H9 (cell line): Measurements from ENCODE around the gene COL17A1. TPM values are rescaled to one million over a fixed set of nuclear protein-coding genes. Genes with fewer than 3 reads are reported as not detected.

Source experiments
- DNase-seq: peaks from one replicate; pipeline ENCODE4 v3.0.0-alpha.2; 2017
- H2AFZ ChIP-seq: one replicate; pipeline ENCODE4 v1.6.1; 2013; ENCODE audit warnings: mild to moderate bottlenecking, low read length, control low read depth, moderate library complexity
- H2AK5ac ChIP-seq: 2 replicates; pipeline ENCODE4 v1.6.1; 2013; ENCODE audit warnings: low read length, control low read depth, mixed read lengths; ENCODE audit not compliant: insufficient read length
- H2BK120ac ChIP-seq: one replicate; pipeline ENCODE4 v1.6.1; 2013; ENCODE audit warnings: low read depth, mild to moderate bottlenecking, low read length, control low read depth, inconsistent platforms; ENCODE audit not compliant: poor library complexity, severe bottlenecking
- H2BK12ac ChIP-seq: 2 replicates; pipeline ENCODE4 v1.6.1; 2013; ENCODE audit warnings: low read length, control low read depth, mixed read lengths, low read depth; ENCODE audit not compliant: insufficient read length
- H2BK15ac ChIP-seq: 2 replicates; pipeline ENCODE4 v1.6.1; 2013; ENCODE audit warnings: low read depth, low read length, control low read depth
- H2BK20ac ChIP-seq: one replicate; pipeline ENCODE4 v1.6.1; 2013; ENCODE audit warnings: low read depth, mild to moderate bottlenecking, low read length, control low read depth, inconsistent platforms; ENCODE audit not compliant: poor library complexity, severe bottlenecking
- H2BK5ac ChIP-seq: 2 replicates; pipeline ENCODE4 v1.6.1; 2013; ENCODE audit warnings: low read length, control low read depth, mixed read lengths; ENCODE audit not compliant: insufficient read length
- H3K14ac ChIP-seq: 2 replicates; pipeline ENCODE4 v1.6.1; 2013; ENCODE audit warnings: low read length, control low read depth; ENCODE audit not compliant: insufficient read depth
- H3K18ac ChIP-seq: 2 replicates; pipeline ENCODE4 v1.6.1; 2013; ENCODE audit warnings: low read depth, mild to moderate bottlenecking, mixed read lengths, low read length, control low read depth; ENCODE audit not compliant: insufficient read length
- H3K23ac ChIP-seq: 2 replicates; pipeline ENCODE4 v1.6.1; 2013; ENCODE audit warnings: low read length, control low read depth, mixed read lengths, low read depth; ENCODE audit not compliant: insufficient read length
- H3K23me2 ChIP-seq: 2 replicates; pipeline ENCODE4 v1.6.1; 2013; ENCODE audit warnings: low read depth, mild to moderate bottlenecking, mixed read lengths, low read length, control low read depth; ENCODE audit not compliant: insufficient read length, poor library complexity, severe bottlenecking
- H3K27ac ChIP-seq: 2 replicates; pipeline ENCODE4 v1.5.1; 2013; ENCODE audit warnings: low read length, control low read depth, mixed read lengths, low read depth; ENCODE audit not compliant: insufficient read length
- H3K27me3 ChIP-seq: 2 replicates; pipeline ENCODE4 v1.6.1; 2013; ENCODE audit warnings: low read length, control low read depth, inconsistent platforms; ENCODE audit not compliant: insufficient read depth
- H3K4ac ChIP-seq: 2 replicates; pipeline ENCODE4 v1.6.1; 2013; ENCODE audit warnings: low read depth, mild to moderate bottlenecking, control low read depth, inconsistent platforms, low read length, moderate library complexity
- H3K4me1 ChIP-seq: 2 replicates; pipeline ENCODE4 v1.6.1; 2013; ENCODE audit warnings: low read length, control low read depth, inconsistent platforms; ENCODE audit not compliant: insufficient read depth
- H3K4me2 ChIP-seq: 2 replicates; pipeline ENCODE4 v1.6.1; 2013; ENCODE audit warnings: low read length, control low read depth, mixed read lengths; ENCODE audit not compliant: insufficient read length, insufficient read depth
- H3K56ac ChIP-seq: 2 replicates; pipeline ENCODE4 v1.6.1; 2013; ENCODE audit warnings: low read depth, mild to moderate bottlenecking, mixed read lengths, low read length, control low read depth; ENCODE audit not compliant: insufficient read length
- H3K79me1 ChIP-seq: 2 replicates; pipeline ENCODE4 v1.6.1; 2013; ENCODE audit warnings: low read depth, mild to moderate bottlenecking, moderate library complexity, low read length, control low read depth, inconsistent platforms; ENCODE audit not compliant: insufficient read depth, poor library complexity, severe bottlenecking
- H3K79me2 ChIP-seq: 2 replicates; pipeline ENCODE4 v1.6.1; 2013; ENCODE audit warnings: low read length, control low read depth, inconsistent platforms; ENCODE audit not compliant: insufficient read depth
- H3K9ac ChIP-seq: 2 replicates; pipeline ENCODE4 v1.6.1; 2013; ENCODE audit warnings: low read length, control low read depth, mixed read lengths; ENCODE audit not compliant: insufficient read length; ENCODE audit errors: extremely low read depth
- H3K9me3 ChIP-seq: one replicate; pipeline ENCODE4 v1.6.1; 2013; ENCODE audit warnings: low read depth, low read length, inconsistent platforms; ENCODE audit not compliant: control insufficient read depth
- H3T11ph ChIP-seq: one replicate; pipeline ENCODE4 v1.6.1; 2013; ENCODE audit warnings: mild to moderate bottlenecking, low read length, control low read depth, inconsistent platforms
- H4K20me1 ChIP-seq: one replicate; pipeline ENCODE4 v1.6.1; 2013; ENCODE audit not compliant: control insufficient read depth, insufficient read length, insufficient read depth
- H4K5ac ChIP-seq: 2 replicates; pipeline ENCODE4 v1.6.1; 2013; ENCODE audit warnings: low read depth, mild to moderate bottlenecking, mixed read lengths, low read length, control low read depth; ENCODE audit not compliant: insufficient read length
- H4K8ac ChIP-seq: replicated peaks from 2 replicates; pipeline ENCODE4 v1.6.1; 2013; ENCODE audit warnings: low read length, control low read depth, mixed read lengths, low read depth; ENCODE audit not compliant: insufficient read length
- H4K91ac ChIP-seq: 2 replicates; pipeline ENCODE4 v1.6.1; 2013; ENCODE audit warnings: low read depth, mild to moderate bottlenecking, moderate library complexity, mixed read lengths, low read length, control low read depth; ENCODE audit not compliant: insufficient read length
- H3K27ac Mint-ChIP-seq, 3 experiments: 2 replicates in 2 of 3; 3 replicates in 1 of 3; pipeline ENCODE4 v1.8.0; 2020 to 2021; ENCODE audit warnings: mixed read lengths in 3 of 3, mild to moderate bottlenecking in 1 of 3, moderate library complexity in 1 of 3
- H3K27me3 Mint-ChIP-seq: 2 replicates; pipeline ENCODE4 v1.8.0; 2021; ENCODE audit warnings: low read depth, mild to moderate bottlenecking, moderate library complexity, mixed read lengths
- H3K36me3 Mint-ChIP-seq, 3 experiments: 2 replicates in 2 of 3; 3 replicates in 1 of 3; pipeline ENCODE4 v1.8.0; 2020 to 2021; ENCODE audit warnings: low read depth in 3 of 3, mixed read lengths in 3 of 3; ENCODE audit not compliant: insufficient read depth in 1 of 3
- H3K4me1 Mint-ChIP-seq, 2 experiments: 2 replicates each; pipeline ENCODE4 v1.8.0; 2020; ENCODE audit warnings: mixed read lengths in 2 of 2
- H3K4me3 Mint-ChIP-seq, 2 experiments: 2 replicates in 1 of 2; 3 replicates in 1 of 2; pipeline ENCODE4 v1.8.0; 2020 to 2021; ENCODE audit warnings: mild to moderate bottlenecking in 2 of 2, mixed read lengths in 2 of 2, moderate library complexity in 1 of 2
- H3K9me3 Mint-ChIP-seq, 2 experiments: 2 replicates in 1 of 2; 3 replicates in 1 of 2; pipeline ENCODE4 v1.8.0; 2020; ENCODE audit warnings: mild to moderate bottlenecking in 2 of 2, mixed read lengths in 2 of 2, moderate library complexity in 1 of 2
- CTCF ChIP-seq: fragments of 200-600 bp; sonication (generic); conservative IDR thresholded peaks from 3 replicates; pipeline ENCODE4 v1.8.0; 2021; ENCODE audit warnings: antibody characterized with exemption, mild to moderate bottlenecking
- WGBS: extraction: QIAGEN DNeasy Blood & Tissue Kit; methylation state at CpG from one replicate; pipeline ENCODE4 v1.1.7; 2013; ENCODE audit warnings: missing lambda C conversion rate, low lambda C conversion rate, mixed read lengths; ENCODE audit not compliant: insufficient read length; ENCODE audit errors: extremely low coverage; 5-methylcytosine and 5-hydroxymethylcytosine counted together
- total RNA-seq: library from RNA; stranded (reverse); gene quantifications from 2 replicates; pipeline ENCODE4 v1.2.1, GENCODE V29; 2021

The COL17A1 gene
- total RNA-seq, 1 experiment from 2014 or later: 1.9 TPM

GRCh38 chr10:104101902-104102301, 16.2 kb upstream of the COL17A1 start:
- Histone ChIP-seq H2BK120ac (no peak overlapping the region), H3T11ph (no peak overlapping the region), H3K9ac (no peak overlapping the region), H3K79me1 (no peaks in the 10 kb centered on the region), H3K14ac (no peak overlapping the region), H4K8ac (no peak overlapping the region), H3K4me1 (no peaks in the 10 kb centered on the region; the same call in 1 of the 2 replicates), H3K4ac (no peak overlapping the region), H3K79me2 (no peaks in the 10 kb centered on the region), H2BK12ac (no peak overlapping the region), H3K23ac (no peak overlapping the region), H3K27ac (no peak overlapping the region), H3K9me3 (no peaks in the 10 kb centered on the region), H2AFZ (no peak overlapping the region), H3K4me2 (no peak overlapping the region), H3K18ac (no peak overlapping the region), H2AK5ac (no peak overlapping the region), H4K5ac (no peak overlapping the region), H4K91ac (no peak overlapping the region), H3K27me3 (no peaks in the 10 kb centered on the region), H3K23me2 (no peaks in the 10 kb centered on the region), H2BK20ac (no peak overlapping the region), H3K56ac (no peak overlapping the region), H2BK5ac (no peak overlapping the region), H2BK15ac (no peak overlapping the region), H4K20me1 (no peaks in the 10 kb centered on the region)
- Mint-ChIP-seq H3K27ac (no peak overlapping the region; a peak in 1 of 7 replicates), H3K4me1 (peaks cover 6 to 14% of the 10 kb centered on the region in 2 experiments), H3K36me3 (peaks cover 0 to 6% (median 2%) of the 10 kb centered on the region in 3 experiments; a peak in 3 of 7 replicates), H3K27me3 (peaks cover 3% of the 10 kb centered on the region; the same call in 1 of the 2 replicates), H3K9me3 (peaks cover 7% of the 10 kb centered on the region in 2 experiments; a peak in 3 of 5 replicates), H3K4me3 (no peak overlapping the region)
- no peak for TF ChIP-seq CTCF
- DNase-seq: no peak
- no CpG with 5 or more reads among the region's 1 CpG for WGBS
